Kidney capillary endothelial cell (primary cell): Measurements from ENCODE around the gene SEPTIN2.
"Not testable (repeated sequence)": the region's sequence is repeated elsewhere in the genome, so short reads cannot be mapped to it uniquely, and the experiment has no call there.

Experiments used
- DNase-seq: peaks from one replicate; pipeline ENCODE4 v3.0.0-alpha.2; 2018; ENCODE audit warnings: low spot score

The SEPTIN2 gene

GRCh38 chr2:241385450-241385849 is 69.7 kb downstream of the SEPTIN2 start:
- DNase-seq = not testable (repeated sequence)

- no peak for DNase-seq
Measured at GRCh38 chr2:241386519-241386918, 70.8 kb downstream of the SEPTIN2 start.

GRCh38 chr2:241389697-241390096 is 74.0 kb downstream of the SEPTIN2 start:
- no peak for DNase-seq

- DNase-seq = no peak
Measured at GRCh38 chr2:241390301-241391206, 74.8 kb downstream of the SEPTIN2 start.

- DNase-seq = no peak
Measured at GRCh38 chr2:241391892-241392665, 76.4 kb downstream of the SEPTIN2 start.

- DNase-seq = not testable (repeated sequence)
Measured at GRCh38 chr2:241392753-241393152, 77.0 kb downstream of the SEPTIN2 start.

- DNase-seq = no peak
Measured at GRCh38 chr2:241393524-241394196, 77.9 kb downstream of the SEPTIN2 start.

- DNase-seq = not testable (repeated sequence)
Measured at GRCh38 chr2:241396809-241397208, 81.1 kb downstream of the SEPTIN2 start.

GRCh38 chr2:241399941-241400922 is 84.5 kb downstream of the SEPTIN2 start:
- DNase-seq = no peak
